Umbilical cord (tissue), 2 donors: ENCODE results near the gene PDE7B. TPM values are rescaled to one million over a fixed set of nuclear protein-coding genes. Genes with fewer than 3 reads are reported as not detected.
A peak's percentile ranks its signal among the peaks of the same experiment; 100 is the strongest.

Source experiments
- DNase-seq: peaks from one replicate; pipeline ENCODE4 v3.0.0-alpha.2; 2015; ENCODE audit warnings: low spot score
- total RNA-seq: library from RNA; depleted of rRNA; stranded (reverse); fragments of >200 nt; gene quantifications from one replicate; pipeline ENCODE4 v1.2.3, GENCODE V29; 2014; ENCODE audit warnings: low replicate concordance; ENCODE audit not compliant: insufficient read depth

PDE7B gene
- total RNA-seq, 1 donor from 2014 or later, result 22.9 TPM

DNA sequence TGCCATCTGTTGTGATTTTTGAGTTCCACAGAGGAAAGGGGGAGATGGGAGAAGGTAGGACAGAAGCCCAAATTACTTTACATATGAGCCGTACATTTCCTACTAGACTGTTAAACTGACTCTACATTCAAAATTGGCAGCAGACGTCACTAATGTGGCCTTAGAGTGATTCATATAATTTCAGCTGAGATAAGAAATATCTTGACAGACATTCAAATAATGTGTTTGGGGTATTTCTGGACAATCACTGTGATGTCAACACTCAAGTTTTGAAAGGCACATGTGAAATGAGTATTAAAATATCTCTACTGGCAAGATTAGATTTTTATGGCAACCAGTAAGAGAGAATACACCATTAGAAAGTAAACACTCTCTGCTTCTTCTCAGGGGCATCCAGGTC is 294.6 kb downstream of the PDE7B start:
- DNase-seq, result no peak

DNA sequence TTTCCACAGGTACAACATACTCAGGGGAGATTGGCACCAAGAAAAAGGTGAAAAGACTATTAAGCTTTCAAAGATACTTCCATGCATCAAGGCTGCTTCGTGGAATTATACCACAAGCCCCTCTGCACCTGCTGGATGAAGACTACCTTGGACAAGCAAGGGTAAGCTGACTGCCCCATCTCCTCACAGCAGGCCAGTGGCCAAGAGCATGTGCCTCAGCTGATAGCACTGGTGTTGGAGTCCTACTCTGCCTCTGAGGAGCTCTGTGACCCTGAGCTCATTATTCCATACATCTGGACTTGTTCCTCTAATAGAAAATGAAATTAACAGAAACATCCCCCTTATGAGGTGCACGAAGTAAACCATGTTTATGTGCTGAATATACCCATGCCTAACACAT is 295.8 kb downstream of the PDE7B start:
- no peak for DNase-seq

DNA sequence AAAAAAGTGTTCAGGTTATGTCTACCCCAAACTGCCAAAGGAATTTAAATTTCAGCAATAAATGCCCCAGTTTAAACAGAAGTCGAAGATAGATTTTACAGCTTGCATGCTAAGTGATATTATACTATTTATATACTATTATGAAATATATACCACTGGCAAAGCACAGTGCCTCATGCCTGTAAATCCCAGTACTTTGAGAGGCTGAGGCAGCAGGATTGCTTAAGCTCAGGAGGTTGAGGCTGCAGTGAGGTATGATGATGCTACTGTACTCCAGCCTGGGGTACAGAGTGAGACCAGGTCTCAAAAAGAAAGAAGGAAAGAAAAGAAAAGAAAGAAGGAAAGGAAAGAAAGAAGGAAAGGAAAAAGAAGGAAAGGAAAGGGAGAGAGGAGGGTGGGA is 296.6 kb downstream of the PDE7B start:
- DNase-seq, result peak; percentile 71

- no peak for DNase-seq
Measured at GRCh38 chr6:136148523-136148922, 297.0 kb downstream of the PDE7B start.

DNA sequence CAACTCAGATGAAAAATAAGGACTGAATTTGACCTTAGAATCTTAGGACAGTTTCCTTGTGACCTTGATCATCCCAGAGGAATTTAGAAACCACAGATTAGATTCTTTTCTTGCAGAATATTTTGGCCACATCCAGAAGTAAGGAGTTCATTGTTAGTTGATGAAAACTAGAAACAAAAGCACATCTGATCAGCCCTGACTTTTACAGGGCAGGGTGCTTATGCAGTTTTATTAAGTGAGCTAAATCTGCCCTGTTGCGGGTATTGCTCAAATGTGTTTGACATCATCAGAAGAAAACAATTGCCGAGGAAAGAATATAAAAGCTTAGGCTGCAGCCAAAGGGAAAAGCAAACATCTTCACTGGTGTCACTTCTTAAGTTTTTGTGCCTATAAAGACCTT is 297.8 kb downstream of the PDE7B start:
- no peak for DNase-seq

GRCh38 chr6:136150961-136151360 is 299.5 kb downstream of the PDE7B start:
- no peak for DNase-seq

GRCh38 chr6:136153707-136154375 is 302.3 kb downstream of the PDE7B start:
- DNase-seq, result peak; percentile 22

- no peak for DNase-seq
Measured at GRCh38 chr6:136155191-136155590, 303.7 kb downstream of the PDE7B start.

DNA sequence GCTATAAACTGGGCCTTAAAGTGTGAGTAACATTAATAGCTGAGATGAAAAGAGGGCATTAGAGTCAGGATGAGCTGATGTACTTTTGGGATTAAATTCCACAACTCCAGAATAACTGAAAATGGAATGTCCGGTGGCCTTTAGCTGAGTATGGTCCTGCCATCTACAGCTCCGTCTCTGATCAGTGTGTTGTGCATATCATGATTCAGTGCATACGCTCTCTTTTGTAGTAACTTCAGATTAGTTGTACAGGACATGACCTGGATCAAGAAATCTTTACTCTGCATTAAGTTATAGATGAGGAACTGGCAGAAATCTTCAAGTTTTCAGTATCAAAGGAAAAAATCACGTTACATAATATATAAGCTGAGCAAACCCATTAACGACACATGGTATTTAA is 306.2 kb downstream of the PDE7B start:
- peak; percentile 88 for DNase-seq

GRCh38 chr6:136158387-136158821 is 306.9 kb downstream of the PDE7B start:
- peak; percentile 84 for DNase-seq

GRCh38 chr6:136158971-136159370 is 307.5 kb downstream of the PDE7B start:
- no peak for DNase-seq

DNA sequence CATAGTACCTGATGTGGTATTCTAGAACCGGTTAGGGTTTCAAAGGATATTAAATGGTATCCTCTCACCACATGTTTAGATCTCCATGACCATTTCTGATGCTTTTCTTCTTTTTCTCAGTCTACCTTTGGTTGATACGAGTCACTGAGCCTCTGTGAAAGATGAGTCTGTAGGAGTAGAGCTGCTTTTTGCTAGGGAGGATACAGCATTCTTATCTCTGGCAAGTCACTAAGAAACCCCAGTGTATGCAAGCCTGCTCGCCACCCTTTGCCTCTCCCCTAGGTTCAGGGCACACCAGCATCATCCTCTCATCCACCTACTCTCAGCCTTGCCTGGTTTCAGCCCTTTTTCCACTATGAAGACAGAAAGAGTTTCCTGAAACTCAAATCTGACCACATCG is 308.7 kb downstream of the PDE7B start:
- DNase-seq, result no peak

GRCh38 chr6:136161950-136162349 is 310.4 kb downstream of the PDE7B start:
- DNase-seq, result no peak

DNA sequence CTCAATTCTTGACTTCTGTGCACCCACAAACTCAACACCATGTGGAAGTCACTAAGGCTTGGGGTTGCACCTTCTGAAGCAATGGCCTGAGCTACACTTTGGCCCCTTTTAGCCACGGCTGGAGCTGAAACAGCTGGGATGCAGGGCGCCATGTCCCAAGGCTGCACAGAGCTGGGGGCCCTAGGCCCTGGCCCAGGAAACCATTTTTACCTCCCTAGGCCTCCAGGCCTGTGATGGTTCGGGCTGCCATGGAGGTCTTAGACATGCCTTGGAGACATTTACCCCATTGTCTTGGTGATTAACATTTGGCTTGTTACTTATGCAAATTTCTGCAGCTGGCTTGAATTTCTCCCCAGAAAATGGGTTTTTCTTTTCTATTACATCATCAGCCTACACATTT is 311.8 kb downstream of the PDE7B start:
- DNase-seq, result no peak

DNA sequence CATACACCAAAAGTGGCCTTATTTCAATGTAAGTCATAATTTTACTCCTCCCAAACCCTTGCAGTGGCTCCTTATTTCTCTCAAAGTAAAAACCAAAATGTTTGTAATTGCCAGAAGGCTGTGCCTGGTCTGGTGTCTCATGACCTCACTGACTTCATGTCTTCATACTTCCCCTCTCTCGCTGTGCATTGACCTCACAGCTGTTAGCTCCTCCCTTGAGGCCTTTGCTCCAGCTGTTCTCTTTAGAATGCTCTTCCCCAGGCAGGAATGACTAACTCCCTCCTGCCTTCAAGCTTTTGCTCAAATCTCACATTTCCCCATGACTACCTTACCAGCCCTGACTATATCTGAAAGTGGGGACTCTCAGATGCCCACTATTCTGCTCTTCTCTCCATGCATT is 315.3 kb downstream of the PDE7B start:
- DNase-seq, result no peak

DNA sequence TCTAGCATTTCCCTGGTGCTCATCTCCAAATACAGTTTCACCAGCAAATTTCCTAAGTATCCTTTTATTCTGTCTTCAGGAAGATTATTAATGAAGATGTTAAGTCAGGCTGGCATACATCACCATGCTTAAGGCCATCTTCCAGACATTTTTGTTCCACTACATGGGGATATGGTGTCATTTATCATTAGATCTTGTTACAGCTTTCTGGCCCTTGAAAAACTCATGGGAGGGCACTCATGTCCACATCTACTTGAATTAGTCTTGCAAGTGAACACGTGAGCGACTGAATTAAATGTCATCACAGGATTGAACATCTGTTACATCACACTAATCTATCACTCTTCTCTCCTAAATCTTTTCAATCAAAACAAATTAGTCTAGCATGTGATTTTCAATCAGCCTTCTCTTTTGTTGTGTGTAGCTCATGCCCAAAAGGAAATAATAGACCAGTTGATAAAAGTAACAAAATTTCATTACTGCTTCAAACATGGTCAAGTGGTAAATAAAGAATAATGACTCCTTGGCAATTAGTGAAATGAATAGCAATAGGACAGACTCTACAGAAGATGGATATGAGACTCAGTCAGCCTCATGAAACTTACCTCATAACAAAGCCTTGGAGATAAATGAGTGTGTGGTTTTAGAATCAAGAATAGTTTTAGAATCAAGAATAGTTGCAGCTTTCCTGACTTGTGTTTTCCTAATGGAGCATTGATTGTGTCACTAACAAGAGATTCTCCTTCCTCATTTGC is 318.1 kb downstream of the PDE7B start:
- DNase-seq, result no peak

DNA sequence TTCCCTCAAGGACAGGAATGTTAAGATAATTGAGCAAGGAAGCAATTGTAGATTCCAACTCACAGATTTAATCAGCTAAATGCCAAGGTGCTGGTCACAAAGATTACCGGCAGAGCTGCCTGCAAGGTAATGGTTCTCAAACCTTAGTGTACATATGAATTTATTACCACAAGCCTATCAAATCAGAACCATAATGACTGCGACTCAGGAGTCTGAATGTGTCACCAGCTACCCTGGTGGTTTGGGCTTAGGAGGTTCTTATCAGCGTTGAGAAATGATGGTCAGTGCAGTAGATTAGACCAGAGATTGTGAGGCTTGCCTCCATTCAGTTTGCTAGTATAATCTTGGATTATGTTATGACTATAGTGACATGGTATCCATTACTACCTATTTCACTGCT is 319.7 kb downstream of the PDE7B start:
- DNase-seq, result no peak

- peak; percentile 89 for DNase-seq
Measured at GRCh38 chr6:136173519-136174507, 322.3 kb downstream of the PDE7B start.

DNA sequence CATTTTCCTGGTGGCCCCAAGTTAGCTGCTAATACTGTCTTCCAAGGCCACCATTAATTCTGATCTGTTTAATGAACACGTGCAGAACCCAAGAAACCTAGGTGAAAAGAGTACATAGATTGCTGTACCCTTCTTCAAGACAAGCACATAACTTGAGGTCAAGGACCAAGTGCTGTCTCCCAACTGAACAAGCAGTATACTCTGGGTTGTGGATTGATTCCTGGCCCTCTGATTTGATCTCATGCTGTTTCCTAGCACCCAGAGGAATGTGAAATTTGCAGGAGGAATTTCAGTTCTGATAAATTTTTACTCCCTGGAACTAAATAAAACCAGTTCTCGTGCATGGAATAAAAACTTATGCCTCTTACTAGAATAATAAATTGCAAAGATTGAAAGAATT is 323.0 kb downstream of the PDE7B start:
- DNase-seq, result no peak

GRCh38 chr6:136175873-136176272 is 324.4 kb downstream of the PDE7B start:
- no peak for DNase-seq

- DNase-seq, result no peak
Measured at GRCh38 chr6:136178749-136179148, 327.2 kb downstream of the PDE7B start.
